ENCODE results near the gene DUSP5.
"Not testable (repeated sequence)": the region's sequence is repeated elsewhere in the genome, so short reads cannot be mapped to it uniquely, and the experiment has no call there.

DUSP5 gene

GRCh38 chr10:110523736-110524135 lies 26.0 kb downstream of the DUSP5 start:
- DNase-seq (ENCODE audit: low read depth), result no peak

GRCh38 chr10:110524179-110524858 lies 26.6 kb downstream of the DUSP5 start:
- no peak for DNase-seq (ENCODE audit: low read depth)

- DNase-seq (ENCODE audit: low read depth), result no peak
These were observed 27.1 kb downstream of the DUSP5 start for GRCh38 chr10:110524859-110525232.

- no peak for DNase-seq (ENCODE audit: low read depth)
These were observed 27.9 kb downstream of the DUSP5 start for GRCh38 chr10:110525349-110526260.

GRCh38 chr10:110527731-110528171 lies 30.0 kb downstream of the DUSP5 start:
- DNase-seq (ENCODE audit: low read depth), result no peak

DNA sequence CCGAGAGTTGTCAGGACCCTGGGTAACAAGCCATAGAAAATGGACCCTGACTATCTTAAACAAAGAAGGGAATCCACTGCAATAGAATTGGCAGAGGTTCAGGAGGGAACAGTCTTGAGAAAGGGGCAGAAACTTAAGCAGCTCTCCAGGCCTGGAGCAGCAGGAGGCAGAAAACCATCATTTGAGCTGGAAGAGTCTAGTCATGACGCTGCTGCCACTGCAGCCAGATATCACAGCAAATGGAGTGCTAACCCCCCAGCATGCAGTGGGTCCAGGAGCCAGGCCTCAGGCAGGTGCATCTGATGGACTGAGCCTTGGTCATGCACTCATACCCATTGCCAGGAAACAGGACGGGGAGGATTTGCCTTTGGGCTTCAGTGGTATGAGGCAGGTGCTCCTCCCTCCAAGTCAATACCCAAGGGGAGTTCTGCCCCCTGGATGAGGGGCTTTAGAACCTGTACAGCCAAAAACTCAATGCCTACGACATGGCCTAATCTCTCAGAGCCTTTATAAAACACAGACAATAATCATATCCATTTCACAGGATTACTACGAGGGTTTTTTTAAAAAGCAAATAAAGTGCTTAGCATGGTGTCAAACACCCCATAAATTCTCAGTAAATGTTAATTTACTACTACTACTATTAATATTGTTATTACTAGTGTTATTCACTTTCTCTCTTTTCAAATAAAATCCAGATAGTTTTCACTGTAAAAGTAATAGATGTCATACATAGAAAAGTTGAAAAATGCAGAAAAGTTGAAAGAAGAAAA lies 30.7 kb downstream of the DUSP5 start:
- no peak for DNase-seq (ENCODE audit: low read depth)

DNA sequence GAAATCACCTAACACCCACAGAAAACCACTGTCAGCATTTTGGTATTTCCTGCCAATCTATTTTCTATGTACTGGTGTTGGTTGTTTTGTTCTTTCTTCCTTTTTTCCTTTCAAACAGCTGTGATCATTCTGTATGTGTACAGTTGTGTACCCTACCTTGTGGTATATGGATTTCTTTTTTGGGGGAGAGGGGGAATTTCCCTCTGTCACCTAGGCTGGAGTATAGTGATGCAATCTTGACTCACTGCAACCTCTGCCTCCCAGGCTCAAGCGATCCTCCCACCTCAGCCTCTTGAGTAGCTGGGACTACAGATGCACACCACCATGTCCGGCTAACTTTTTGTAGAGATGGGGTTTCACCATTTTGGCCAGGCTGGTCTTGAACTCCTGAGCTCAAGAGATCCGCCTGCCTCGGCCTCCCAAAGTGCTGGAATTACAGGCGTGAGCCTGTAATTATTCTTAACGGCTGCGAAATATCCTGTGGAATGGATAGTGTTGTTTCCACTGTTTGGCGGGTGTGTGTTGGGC lies 31.4 kb downstream of the DUSP5 start:
- not testable (repeated sequence) for DNase-seq (ENCODE audit: low read depth)

DNA sequence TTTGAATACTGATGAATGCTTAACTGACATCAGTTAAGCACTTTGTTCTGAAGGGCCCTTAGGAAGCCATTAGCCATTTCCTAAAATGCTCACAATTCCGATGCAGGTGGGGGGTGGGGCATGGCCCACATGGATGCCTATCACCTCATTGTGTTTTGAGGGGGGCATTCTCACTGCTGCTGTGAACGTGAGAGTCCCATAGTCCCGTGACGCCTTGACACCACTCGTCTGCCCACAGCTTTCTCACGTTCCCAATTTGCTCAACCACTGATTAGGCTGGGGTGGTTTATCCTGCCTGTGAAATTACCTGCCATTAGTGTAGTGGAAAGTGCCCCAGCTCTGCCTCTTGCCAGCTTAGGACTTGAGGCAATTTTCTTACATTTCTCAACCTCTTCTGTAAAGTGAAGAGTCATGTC lies 31.9 kb downstream of the DUSP5 start:
- DNase-seq (ENCODE audit: low read depth), result no peak

DNA sequence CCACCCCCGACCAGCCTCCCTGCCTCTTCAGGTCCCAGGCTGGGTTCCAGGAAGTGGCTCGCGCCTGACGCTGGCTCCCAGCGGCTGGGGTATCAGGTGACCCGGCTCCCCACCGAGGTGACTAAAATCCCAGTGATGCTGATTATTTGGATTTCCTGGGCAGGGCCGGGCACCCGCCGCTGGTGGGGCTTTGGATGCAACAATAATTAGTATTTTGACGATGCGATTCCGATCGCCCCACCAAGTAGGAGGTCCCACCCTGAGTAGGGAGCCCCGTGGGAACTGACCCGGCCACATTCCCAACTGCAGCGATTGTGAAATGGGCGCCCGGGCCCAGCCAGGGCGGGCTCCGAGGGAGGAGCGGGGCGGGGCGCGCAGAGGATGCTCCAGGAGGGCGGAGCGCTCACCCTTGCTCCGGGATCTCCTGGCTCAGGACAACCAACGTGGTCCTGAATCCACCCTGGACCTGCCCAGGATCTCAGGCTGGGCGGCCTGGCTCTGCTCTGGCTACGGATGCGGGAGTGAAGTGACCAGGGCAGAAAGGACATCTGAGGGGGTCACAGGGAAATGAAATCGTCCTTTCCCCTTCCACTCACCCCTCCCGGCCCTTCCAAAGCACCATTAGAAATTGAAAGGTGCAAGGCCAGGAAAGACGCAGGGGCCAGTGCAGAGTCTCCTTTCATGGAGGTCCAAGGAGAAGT lies 32.6 kb downstream of the DUSP5 start:
- no peak for DNase-seq (ENCODE audit: low read depth)

DNA sequence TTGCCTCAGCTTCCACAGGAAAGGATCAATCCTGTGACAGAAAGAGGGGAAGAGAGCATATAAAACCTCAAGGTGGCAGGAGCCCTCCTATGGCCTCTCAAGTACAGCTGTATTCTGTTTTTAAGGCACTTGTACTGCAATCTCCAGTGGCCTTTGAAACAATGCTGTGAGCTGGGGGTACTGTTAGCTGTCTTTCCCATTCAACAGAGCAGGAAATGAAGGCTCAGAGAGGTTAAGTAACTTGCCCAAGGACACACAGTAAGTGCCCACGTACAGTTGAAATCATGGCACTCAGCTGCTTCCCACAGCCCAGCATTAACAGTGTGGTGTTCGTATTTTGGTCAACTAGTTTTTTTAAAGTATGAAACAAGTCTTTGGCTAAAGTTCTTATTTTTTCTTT lies 34.0 kb downstream of the DUSP5 start:
- no peak for DNase-seq (ENCODE audit: low read depth)

GRCh38 chr10:110532628-110533027 lies 34.9 kb downstream of the DUSP5 start:
- not testable (repeated sequence) for DNase-seq (ENCODE audit: low read depth)

- DNase-seq (ENCODE audit: low read depth), result no peak
These were observed 35.4 kb downstream of the DUSP5 start for GRCh38 chr10:110533149-110533548.

DNA sequence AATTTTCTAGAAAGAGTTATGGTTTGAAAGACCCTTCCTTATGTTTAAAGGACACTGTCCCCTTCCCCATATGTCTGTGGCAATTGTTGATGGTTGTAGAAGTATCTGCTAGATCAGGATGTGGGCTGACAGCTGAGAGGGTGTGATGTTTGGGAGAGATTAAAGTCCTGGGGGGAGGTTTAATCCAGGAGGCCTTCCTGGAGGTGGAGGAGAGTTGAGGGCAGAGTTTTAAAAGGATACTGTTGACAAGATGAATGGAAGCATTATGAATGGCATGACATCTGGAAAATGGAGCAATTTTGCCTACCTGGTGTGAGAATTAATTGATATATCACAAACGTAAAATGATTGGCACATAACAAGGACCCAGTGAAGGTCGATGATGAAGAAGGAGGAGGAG lies 36.9 kb downstream of the DUSP5 start:
- no peak for DNase-seq (ENCODE audit: low read depth)

DNA sequence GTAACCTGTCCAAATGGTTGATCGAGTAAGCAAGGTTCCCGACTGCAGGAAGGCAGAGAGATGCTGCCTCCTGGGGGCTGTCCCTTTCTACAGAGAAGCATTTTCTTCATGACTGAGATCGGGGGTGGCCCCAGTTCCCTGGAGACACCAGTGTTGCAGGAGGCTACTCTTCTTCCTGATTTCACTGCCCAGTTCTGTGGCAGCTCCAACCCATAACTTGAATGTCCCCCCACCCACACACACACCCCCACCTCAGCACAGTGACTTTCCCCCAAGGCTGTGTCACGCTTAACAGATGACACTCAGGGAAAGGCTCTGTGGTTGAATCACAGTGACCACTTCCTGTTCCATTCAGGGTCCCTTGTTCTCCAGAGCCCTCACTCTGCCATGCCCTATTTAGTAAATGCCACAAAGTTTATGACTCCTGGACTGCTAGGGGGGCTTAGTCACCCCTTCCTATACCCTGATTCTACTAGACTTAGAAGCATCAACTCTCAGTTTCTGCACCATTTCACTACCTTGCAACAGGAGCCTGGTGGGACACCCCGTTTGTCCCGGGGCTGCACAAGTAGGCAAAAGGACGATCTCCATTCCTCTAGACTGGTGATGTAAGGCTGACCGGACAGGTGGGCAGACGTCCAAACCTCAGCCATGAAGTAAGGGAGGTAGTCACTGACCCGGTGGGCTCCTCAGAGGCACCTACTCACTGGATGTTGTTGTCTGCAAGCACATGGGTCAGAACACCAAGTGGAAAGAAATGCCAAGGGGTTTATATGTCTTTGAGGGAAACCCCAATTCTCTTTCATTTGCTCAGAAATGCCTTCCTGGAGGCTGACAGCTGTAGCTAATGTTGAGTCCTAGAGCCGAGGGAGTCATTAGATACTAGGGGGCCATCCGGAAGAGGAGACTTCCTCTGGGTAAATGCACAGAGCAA lies 38.5 kb downstream of the DUSP5 start:
- DNase-seq (ENCODE audit: low read depth), result no peak

DNA sequence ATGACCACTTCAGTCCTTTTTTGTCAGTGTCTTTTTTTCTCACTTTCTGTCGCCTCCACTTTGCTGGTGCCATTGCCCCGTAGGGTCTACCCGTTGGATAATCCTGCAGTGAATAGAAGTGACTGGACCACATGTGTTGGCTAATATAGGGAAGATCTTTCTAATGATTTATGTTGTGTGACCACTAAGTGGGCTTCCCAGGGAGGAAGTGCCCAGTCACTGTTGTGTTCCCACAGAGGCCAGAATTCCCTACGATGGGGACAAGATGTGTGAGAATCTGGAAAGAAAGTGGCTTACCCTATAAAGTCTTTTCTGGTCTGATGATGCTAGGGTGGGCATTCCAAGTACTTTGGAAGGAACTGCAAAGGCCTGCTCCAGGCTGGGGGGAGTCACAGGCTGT lies 41.4 kb downstream of the DUSP5 start:
- DNase-seq (ENCODE audit: low read depth), result no peak

DNA sequence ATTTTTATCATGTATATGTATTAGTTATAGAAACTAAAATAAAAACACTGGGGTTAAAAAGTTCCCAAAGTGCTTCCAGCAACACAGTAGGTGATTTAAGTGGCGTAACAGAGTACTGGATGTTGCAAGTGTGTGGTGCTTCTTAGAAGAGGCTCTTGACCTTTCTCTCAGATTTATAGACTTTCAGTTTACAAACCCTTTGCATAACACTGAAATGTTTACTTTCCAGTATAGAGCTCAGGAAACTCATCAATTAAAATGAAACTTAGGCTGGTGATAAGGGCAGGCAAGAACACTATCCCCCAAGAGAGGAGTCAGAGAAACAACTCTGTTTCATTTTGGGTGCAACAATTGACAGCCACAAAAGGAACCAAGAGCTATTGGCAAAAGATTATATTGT lies 42.3 kb downstream of the DUSP5 start:
- no peak for DNase-seq (ENCODE audit: low read depth)

DNA sequence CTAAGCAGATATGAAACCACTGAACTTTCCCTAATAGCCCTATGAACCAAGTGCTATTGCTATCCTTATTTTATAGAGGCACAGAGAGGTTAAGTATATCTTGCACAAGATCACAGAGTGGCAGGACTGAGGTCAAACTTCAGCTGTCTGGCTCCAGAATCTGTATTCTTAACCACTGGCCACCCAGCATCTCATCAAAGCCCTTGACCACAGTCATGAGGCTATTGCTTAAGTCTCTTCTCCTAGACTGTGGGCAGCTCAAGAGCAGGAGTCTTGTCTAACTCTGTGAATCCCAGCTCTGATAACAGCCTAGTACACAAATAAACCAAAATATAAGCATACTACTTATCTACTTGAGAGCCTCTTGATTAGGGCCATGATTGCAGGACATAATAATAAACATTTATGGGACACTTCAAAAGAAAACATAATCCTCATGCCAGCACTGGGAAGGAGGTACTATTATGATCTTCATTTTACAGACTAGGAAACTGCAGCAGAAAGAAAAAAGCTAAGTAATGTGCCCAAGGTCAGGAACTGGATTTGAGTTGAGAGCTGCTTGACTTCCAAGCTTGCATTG lies 47.3 kb downstream of the DUSP5 start:
- DNase-seq (ENCODE audit: low read depth), result no peak

DNA sequence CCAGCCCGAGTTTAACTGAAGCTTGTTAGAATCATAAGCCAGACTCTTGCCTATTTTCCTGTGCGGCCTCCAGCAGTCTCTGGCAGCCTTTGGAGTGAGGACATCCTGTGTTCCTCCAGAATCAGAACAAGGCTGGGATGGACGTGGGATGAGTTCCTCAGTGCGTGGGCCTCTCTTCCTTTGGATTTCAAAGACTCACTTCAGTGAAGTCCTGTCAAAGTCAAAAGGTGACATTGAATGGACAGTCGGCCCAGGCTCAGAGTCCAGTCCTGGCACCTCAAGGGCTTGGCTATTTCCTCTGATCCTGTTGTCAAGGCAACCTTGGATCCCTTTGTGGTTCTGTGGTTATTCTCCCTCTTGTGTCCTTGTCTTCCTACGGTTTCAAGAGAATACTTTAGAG lies 48.4 kb downstream of the DUSP5 start:
- no peak for DNase-seq (ENCODE audit: low read depth)

DNA sequence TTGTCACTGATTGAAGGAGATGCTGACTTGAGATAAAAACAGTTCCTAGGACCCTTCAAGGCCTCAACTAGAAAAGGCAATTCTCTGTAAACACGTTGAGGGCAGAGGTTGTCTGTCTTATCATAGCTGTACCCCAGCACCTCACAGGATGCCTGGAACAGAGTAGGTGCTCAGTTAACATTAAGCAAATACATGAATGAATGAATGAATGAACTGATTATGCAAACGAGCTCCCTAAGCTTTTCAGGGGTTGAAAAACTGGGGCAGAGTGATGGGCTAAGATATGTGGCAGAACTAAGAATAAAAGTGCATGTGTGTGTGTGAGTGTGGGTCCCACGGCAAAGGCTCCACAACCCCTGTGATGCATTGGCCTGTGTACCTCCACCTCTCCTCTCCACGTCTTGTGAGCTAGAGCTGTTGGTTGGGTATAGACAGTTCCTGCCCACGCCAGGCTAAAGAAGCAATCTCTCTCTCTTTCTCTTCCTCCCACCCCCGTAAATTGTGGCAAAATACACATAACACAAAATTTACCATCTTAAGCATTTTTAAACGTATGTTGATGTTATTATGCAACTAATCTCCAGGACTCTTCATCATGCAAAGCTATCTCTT lies 48.9 kb downstream of the DUSP5 start:
- no peak for DNase-seq (ENCODE audit: low read depth)

Measured in fibroblast of the conjunctiva (primary cell).